GM21423 (cell line): ENCODE measurements around the gene PSMC1.

ENCODE experiments used
- ATAC-seq: cut with Tn5 transposase; IDR thresholded peaks from one replicate; pipeline ENCODE4 v1.9.1; 2021; ENCODE audit warnings: mild to moderate bottlenecking, moderate library complexity; ENCODE audit not compliant: unreplicated experiment

PSMC1 gene

GRCh38 chr14:90301122-90301521, 44.8 kb downstream of the PSMC1 start:
- no peak for ATAC-seq

GRCh38 chr14:90301668-90302090, 45.3 kb downstream of the PSMC1 start:
- ATAC-seq, result no peak

- ATAC-seq, result no peak
Observed at GRCh38 chr14:90302529-90303303, 46.4 kb downstream of the PSMC1 start.

- no peak for ATAC-seq
Observed at GRCh38 chr14:90303473-90303872, 47.1 kb downstream of the PSMC1 start.

GRCh38 chr14:90304502-90304901, 48.1 kb downstream of the PSMC1 start:
- ATAC-seq, result no peak

GRCh38 chr14:90305176-90305601, 48.8 kb downstream of the PSMC1 start:
- ATAC-seq, result no peak

- no peak for ATAC-seq
Observed at GRCh38 chr14:90308561-90308960, 52.2 kb downstream of the PSMC1 start.

- ATAC-seq, result no peak
Observed at GRCh38 chr14:90317286-90317685, 60.9 kb downstream of the PSMC1 start.

GRCh38 chr14:90318016-90318415, 61.7 kb downstream of the PSMC1 start:
- ATAC-seq, result no peak

- ATAC-seq, result no peak
Observed at GRCh38 chr14:90319173-90319572, 62.8 kb downstream of the PSMC1 start.

GRCh38 chr14:90319634-90320541, 63.5 kb downstream of the PSMC1 start:
- ATAC-seq, result no peak

- no peak for ATAC-seq
Observed at GRCh38 chr14:90321891-90322290, 65.5 kb downstream of the PSMC1 start.
